GM23338 (cell line): ENCODE data around the gene GRHPR. TPM values are rescaled to one million over a fixed set of nuclear protein-coding genes. Genes with fewer than 3 reads are reported as not detected.

Source experiments
- ATAC-seq: fragments of 200-7000 bp; cut with Tn5 transposase; 3 replicates; pipeline ENCODE4 v1.9.1; 2020
- DNase-seq: peaks from one replicate; pipeline ENCODE4 v3.0.0-alpha.2; 2015; ENCODE audit warnings: low spot score
- H2AFZ ChIP-seq: fragments of 200-600 bp; sonication (generic); 2 replicates; pipeline ENCODE4 v1.8.0; 2016; ENCODE audit warnings: antibody characterized with exemption, mild to moderate bottlenecking, moderate library complexity
- H3F3A ChIP-seq: fragments of 200-600 bp; sonication (generic); replicated peaks from 2 replicates; pipeline ENCODE4 v1.8.0; 2017; ENCODE audit warnings: antibody characterized with exemption, mixed run types, low read depth
- H3K27ac ChIP-seq: fragments of 200-600 bp; sonication (generic); 2 replicates; pipeline ENCODE4 v1.6.1; 2016; ENCODE audit warnings: low read depth
- H3K27me3 ChIP-seq: fragments of 200-600 bp; sonication (generic); 2 replicates; pipeline ENCODE4 v1.8.0; 2016; ENCODE audit warnings: mild to moderate bottlenecking, mixed run types, moderate library complexity; ENCODE audit not compliant: insufficient read depth
- H3K36me3 ChIP-seq: fragments of 200-600 bp; sonication (generic); 2 replicates; pipeline ENCODE4 v1.8.0; 2016; ENCODE audit warnings: mild to moderate bottlenecking; ENCODE audit not compliant: insufficient read depth
- H3K4me1 ChIP-seq: fragments of 200-600 bp; sonication (generic); 2 replicates; pipeline ENCODE4 v1.8.0; 2016; ENCODE audit warnings: mild to moderate bottlenecking, moderate library complexity; ENCODE audit not compliant: insufficient read depth
- H3K4me2 ChIP-seq: fragments of 200-600 bp; sonication (generic); 2 replicates; pipeline ENCODE4 v1.7.1; 2017; ENCODE audit warnings: mixed run types
- H3K4me3 ChIP-seq: fragments of 200-600 bp; sonication (generic); 2 replicates; pipeline ENCODE4 v1.6.1; 2016; ENCODE audit warnings: mixed run types
- H3K79me2 ChIP-seq: fragments of 200-600 bp; sonication (generic); replicated peaks from 2 replicates; pipeline ENCODE4 v1.8.0; 2017; ENCODE audit warnings: mild to moderate bottlenecking; ENCODE audit not compliant: insufficient read depth
- H3K9me2 ChIP-seq: fragments of 200-600 bp; sonication (generic); 2 replicates; pipeline ENCODE4 v1.8.0; 2017; ENCODE audit not compliant: insufficient read depth
- H4K20me1 ChIP-seq: fragments of 200-600 bp; sonication (generic); replicated peaks from 2 replicates; pipeline ENCODE4 v1.8.0; 2017; ENCODE audit warnings: mild to moderate bottlenecking; ENCODE audit not compliant: insufficient read depth
- H3K27ac Mint-ChIP-seq: 2 replicates; pipeline ENCODE4 v1.8.0; 2020; ENCODE audit warnings: inconsistent platforms, mild to moderate bottlenecking, moderate library complexity, mixed read lengths
- H3K27me3 Mint-ChIP-seq: 3 replicates; pipeline ENCODE4 v1.8.0; 2022; ENCODE audit warnings: low read depth, mild to moderate bottlenecking, moderate library complexity, mixed read lengths, inconsistent platforms; ENCODE audit not compliant: insufficient read depth, poor library complexity
- H3K36me3 Mint-ChIP-seq: 3 replicates; pipeline ENCODE4 v1.8.0; 2021; ENCODE audit warnings: low read depth, mild to moderate bottlenecking, inconsistent platforms, moderate library complexity, mixed read lengths
- H3K4me1 Mint-ChIP-seq: 3 replicates; pipeline ENCODE4 v1.8.0; 2020; ENCODE audit warnings: mild to moderate bottlenecking, inconsistent platforms, mixed read lengths
- H3K4me3 Mint-ChIP-seq: 3 replicates; pipeline ENCODE4 v1.8.0; 2021; ENCODE audit warnings: moderate library complexity, mild to moderate bottlenecking, inconsistent platforms, mixed read lengths
- H3K9me3 Mint-ChIP-seq: 3 replicates; pipeline ENCODE4 v1.8.0; 2020; ENCODE audit warnings: moderate library complexity, mild to moderate bottlenecking, inconsistent platforms, mixed read lengths
- CREB1 ChIP-seq: fragments of 250-450 bp; sonication (Bioruptor Pico); IDR thresholded peaks from 2 replicates; pipeline ENCODE4 v1.5.0; 2020; ENCODE audit warnings: low read depth, mild to moderate bottlenecking, moderate library complexity
- EZH2 ChIP-seq: fragments of 200-600 bp; sonication (generic); IDR thresholded peaks from one replicate; pipeline ENCODE4 v1.8.0; 2017; ENCODE audit warnings: antibody characterized with exemption, mild to moderate bottlenecking, low read depth; ENCODE audit not compliant: unreplicated experiment
- NANOG ChIP-seq: IDR thresholded peaks from 2 replicates; pipeline ENCODE4 v1.6.1; 2016; ENCODE audit warnings: antibody characterized with exemption, borderline replicate concordance
- POLR2AphosphoS5 ChIP-seq: IDR thresholded peaks from 2 replicates; pipeline ENCODE4 v1.6.1; 2016; ENCODE audit warnings: antibody characterized with exemption, low read depth
- STAT1 ChIP-seq: IDR thresholded peaks from one replicate; pipeline ENCODE4 v1.6.1; 2016; ENCODE audit warnings: antibody characterized with exemption; ENCODE audit not compliant: unreplicated experiment
- ZNF114 ChIP-seq: fragments of 250-450 bp; sonication (Bioruptor Pico); IDR thresholded peaks from 2 replicates; pipeline ENCODE4 v1.5.0; 2020; ENCODE audit warnings: mild to moderate bottlenecking, moderate library complexity
- polyA plus RNA-seq: library from polyadenylated mRNA; unstranded; fragments of >200 nt; fragmentation: Nextera tagmentation; extraction: Ambion mirVana; gene quantifications from 2 replicates; pipeline ENCODE4 v1.2.1, GENCODE V29; 2016
- total RNA-seq: library from RNA; depleted of rRNA; stranded (reverse); fragments of >200 nt; shearing (Covaris generic); gene quantifications from 2 replicates; pipeline ENCODE4 v1.2.3, GENCODE V29; 2014
- TF ChIP-seq, protein P1 (sequence below), 2 experiments: fragments of 200-600 bp in 1 of 2; sonication (generic) in 1 of 2; conservative IDR thresholded peaks; 2 replicates each; pipeline versions ENCODE4 v1.5.1 to v1.6.1; 2016 to 2017; ENCODE audit warnings: antibody characterized with exemption in 2 of 2, low read depth in 2 of 2, mild to moderate bottlenecking in 2 of 2, moderate library complexity in 1 of 2
- TF ChIP-seq, protein P2 (sequence below): IDR thresholded peaks from one replicate; pipeline ENCODE4 v1.6.1; 2018; ENCODE audit warnings: antibody characterized with exemption; ENCODE audit not compliant: unreplicated experiment
- TF ChIP-seq, protein P3 (sequence below): fragments of 250-450 bp; sonication (Bioruptor Pico); IDR thresholded peaks from 2 replicates; pipeline ENCODE4 v1.5.0; 2020; ENCODE audit warnings: mild to moderate bottlenecking, moderate library complexity

Gene GRHPR
- total and polyA plus RNA-seq, 2 experiments from 2014 or later, result 69.0 to 128 TPM

DNA sequence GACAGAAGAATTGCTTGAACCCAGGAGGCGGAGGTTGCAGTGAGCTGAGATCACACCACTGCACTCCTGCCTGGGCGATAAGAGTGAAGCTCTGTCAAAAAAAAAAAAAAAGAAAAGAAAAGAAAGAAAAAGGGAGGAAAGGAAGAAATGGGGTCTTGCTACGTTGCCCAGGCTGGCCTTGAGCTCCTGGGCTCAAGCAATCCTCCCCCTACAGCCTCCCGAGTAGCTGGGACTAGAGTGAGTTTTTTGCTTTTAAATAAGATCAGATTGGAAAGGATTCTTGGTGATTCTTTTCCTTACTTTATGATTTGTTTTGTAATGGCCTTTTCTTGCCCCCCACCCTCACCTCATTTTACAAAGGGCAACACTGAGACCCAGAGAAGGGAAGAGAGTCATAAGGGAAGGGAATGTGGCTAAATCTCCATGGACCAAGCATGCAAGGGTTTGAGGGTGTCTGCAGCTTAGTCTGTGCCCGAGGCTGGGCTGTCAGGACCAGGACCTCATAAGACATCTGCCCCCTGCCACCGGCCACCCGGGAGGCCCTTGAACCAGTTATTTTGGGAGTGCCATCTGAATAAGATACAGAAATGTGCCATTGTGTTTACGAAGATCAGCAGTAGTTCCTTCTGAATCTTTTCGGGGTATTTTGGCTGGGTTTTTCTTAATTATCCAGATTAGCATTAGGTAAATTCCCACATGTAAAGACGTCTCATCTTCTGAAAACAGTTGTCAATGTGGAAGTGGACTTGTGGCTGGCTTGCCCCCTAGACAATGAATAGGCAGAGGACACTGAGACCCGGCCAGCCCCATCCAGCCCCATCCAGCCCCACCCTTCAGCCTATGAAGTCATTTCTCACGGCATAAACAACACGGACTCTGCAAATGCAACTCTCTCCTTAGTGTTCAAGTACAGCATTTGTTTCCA is 44.5 kb upstream of the GRHPR start:
- TF ChIP-seq, protein P1, sequence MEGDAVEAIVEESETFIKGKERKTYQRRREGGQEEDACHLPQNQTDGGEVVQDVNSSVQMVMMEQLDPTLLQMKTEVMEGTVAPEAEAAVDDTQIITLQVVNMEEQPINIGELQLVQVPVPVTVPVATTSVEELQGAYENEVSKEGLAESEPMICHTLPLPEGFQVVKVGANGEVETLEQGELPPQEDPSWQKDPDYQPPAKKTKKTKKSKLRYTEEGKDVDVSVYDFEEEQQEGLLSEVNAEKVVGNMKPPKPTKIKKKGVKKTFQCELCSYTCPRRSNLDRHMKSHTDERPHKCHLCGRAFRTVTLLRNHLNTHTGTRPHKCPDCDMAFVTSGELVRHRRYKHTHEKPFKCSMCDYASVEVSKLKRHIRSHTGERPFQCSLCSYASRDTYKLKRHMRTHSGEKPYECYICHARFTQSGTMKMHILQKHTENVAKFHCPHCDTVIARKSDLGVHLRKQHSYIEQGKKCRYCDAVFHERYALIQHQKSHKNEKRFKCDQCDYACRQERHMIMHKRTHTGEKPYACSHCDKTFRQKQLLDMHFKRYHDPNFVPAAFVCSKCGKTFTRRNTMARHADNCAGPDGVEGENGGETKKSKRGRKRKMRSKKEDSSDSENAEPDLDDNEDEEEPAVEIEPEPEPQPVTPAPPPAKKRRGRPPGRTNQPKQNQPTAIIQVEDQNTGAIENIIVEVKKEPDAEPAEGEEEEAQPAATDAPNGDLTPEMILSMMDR (conservative IDR thresholded peaks at IDR 0.05; ENCODE audit: low read depth in 2 of 2), result no peak
- TF ChIP-seq ZNF114 (CRISPR knock-in tag), result no peak
- TF ChIP-seq CREB1 (CRISPR knock-in tag), result no peak
- TF ChIP-seq STAT1, result no peak
- TF ChIP-seq NANOG, result no peak
- TF ChIP-seq, protein P2, sequence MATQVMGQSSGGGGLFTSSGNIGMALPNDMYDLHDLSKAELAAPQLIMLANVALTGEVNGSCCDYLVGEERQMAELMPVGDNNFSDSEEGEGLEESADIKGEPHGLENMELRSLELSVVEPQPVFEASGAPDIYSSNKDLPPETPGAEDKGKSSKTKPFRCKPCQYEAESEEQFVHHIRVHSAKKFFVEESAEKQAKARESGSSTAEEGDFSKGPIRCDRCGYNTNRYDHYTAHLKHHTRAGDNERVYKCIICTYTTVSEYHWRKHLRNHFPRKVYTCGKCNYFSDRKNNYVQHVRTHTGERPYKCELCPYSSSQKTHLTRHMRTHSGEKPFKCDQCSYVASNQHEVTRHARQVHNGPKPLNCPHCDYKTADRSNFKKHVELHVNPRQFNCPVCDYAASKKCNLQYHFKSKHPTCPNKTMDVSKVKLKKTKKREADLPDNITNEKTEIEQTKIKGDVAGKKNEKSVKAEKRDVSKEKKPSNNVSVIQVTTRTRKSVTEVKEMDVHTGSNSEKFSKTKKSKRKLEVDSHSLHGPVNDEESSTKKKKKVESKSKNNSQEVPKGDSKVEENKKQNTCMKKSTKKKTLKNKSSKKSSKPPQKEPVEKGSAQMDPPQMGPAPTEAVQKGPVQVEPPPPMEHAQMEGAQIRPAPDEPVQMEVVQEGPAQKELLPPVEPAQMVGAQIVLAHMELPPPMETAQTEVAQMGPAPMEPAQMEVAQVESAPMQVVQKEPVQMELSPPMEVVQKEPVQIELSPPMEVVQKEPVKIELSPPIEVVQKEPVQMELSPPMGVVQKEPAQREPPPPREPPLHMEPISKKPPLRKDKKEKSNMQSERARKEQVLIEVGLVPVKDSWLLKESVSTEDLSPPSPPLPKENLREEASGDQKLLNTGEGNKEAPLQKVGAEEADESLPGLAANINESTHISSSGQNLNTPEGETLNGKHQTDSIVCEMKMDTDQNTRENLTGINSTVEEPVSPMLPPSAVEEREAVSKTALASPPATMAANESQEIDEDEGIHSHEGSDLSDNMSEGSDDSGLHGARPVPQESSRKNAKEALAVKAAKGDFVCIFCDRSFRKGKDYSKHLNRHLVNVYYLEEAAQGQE, result no peak
- no peak for TF ChIP-seq POLR2AphosphoS5
- Histone ChIP-seq H3K9me2 (no peaks in the 10 kb centered on the region), H4K20me1 (no peaks in the 10 kb centered on the region), H3K36me3 (no peaks in the 10 kb centered on the region), H3K27ac (no peak overlapping the region), H3K4me3 (no peak overlapping the region), H2AFZ (no peak overlapping the region; the same call in 1 of the 2 replicates), H3K4me2 (no peak overlapping the region), H3K27me3 (no peaks in the 10 kb centered on the region), H3F3A (no peaks in the 10 kb centered on the region), H3K79me2 (no peaks in the 10 kb centered on the region), H3K4me1 (no peaks in the 10 kb centered on the region)
- Mint-ChIP-seq H3K9me3 (no peaks in the 10 kb centered on the region; the same call in 2 of the 3 replicates), H3K36me3 (no peaks in the 10 kb centered on the region), H3K4me1 (0 out of 3 replicates have a peak, but pooled peaks cover 2% of the 10 kb centered on the region), H3K4me3 (no peak overlapping the region), H3K27me3 (peaks cover 1% of the 10 kb centered on the region), H3K27ac (no peak overlapping the region)
- no peak for ATAC-seq
- no peak for DNase-seq

DNA sequence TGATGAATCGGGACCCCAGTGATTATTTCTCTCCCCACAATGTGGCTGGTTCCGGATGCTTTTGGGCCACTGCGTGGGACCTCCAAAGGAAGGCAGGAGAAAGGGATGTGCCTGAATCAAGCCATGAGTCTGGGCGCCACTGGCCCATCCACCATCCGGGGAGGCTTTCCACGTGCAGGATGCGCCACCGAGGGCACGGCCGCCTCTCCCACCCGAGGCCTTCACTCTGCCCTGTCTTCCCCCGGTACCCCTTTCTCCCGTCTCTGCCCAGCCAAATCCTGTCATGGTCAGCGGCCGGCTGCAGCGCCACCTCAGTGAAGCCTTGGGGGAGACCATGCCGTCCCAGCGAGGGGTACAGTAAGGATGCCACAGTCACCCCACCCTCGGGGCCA is 43.9 kb upstream of the GRHPR start:
- H3K36me3 ChIP-seq, result no peaks in the 10 kb centered on the region
- no peaks in the 10 kb centered on the region for H3K36me3 Mint-ChIP-seq
- no peak overlapping the region for H3K27ac ChIP-seq
- H3K27ac Mint-ChIP-seq, result no peak overlapping the region
- 0 out of 3 replicates have a peak, but pooled peaks cover 3% of the 10 kb centered on the region for H3K4me1 Mint-ChIP-seq
- H3K9me2 ChIP-seq, result no peaks in the 10 kb centered on the region
- H3K27me3 Mint-ChIP-seq, result peaks cover 1% of the 10 kb centered on the region
- DNase-seq, result no peak
- no peaks in the 10 kb centered on the region for H3K27me3 ChIP-seq
- H4K20me1 ChIP-seq, result no peaks in the 10 kb centered on the region
- no peaks in the 10 kb centered on the region; the same call in 2 of the 3 replicates for H3K9me3 Mint-ChIP-seq
- H3K4me1 ChIP-seq, result no peaks in the 10 kb centered on the region
- H3F3A ChIP-seq, result no peaks in the 10 kb centered on the region
- no peak overlapping the region; the same call in 1 of the 2 replicates for H2AFZ ChIP-seq
- ATAC-seq, result no peak
- no peak overlapping the region for H3K4me3 Mint-ChIP-seq
- no peak overlapping the region for H3K4me3 ChIP-seq
- H3K4me2 ChIP-seq, result no peak overlapping the region
- H3K79me2 ChIP-seq, result no peaks in the 10 kb centered on the region
- TF ChIP-seq EZH2, result no peak
- TF ChIP-seq, protein P3, sequence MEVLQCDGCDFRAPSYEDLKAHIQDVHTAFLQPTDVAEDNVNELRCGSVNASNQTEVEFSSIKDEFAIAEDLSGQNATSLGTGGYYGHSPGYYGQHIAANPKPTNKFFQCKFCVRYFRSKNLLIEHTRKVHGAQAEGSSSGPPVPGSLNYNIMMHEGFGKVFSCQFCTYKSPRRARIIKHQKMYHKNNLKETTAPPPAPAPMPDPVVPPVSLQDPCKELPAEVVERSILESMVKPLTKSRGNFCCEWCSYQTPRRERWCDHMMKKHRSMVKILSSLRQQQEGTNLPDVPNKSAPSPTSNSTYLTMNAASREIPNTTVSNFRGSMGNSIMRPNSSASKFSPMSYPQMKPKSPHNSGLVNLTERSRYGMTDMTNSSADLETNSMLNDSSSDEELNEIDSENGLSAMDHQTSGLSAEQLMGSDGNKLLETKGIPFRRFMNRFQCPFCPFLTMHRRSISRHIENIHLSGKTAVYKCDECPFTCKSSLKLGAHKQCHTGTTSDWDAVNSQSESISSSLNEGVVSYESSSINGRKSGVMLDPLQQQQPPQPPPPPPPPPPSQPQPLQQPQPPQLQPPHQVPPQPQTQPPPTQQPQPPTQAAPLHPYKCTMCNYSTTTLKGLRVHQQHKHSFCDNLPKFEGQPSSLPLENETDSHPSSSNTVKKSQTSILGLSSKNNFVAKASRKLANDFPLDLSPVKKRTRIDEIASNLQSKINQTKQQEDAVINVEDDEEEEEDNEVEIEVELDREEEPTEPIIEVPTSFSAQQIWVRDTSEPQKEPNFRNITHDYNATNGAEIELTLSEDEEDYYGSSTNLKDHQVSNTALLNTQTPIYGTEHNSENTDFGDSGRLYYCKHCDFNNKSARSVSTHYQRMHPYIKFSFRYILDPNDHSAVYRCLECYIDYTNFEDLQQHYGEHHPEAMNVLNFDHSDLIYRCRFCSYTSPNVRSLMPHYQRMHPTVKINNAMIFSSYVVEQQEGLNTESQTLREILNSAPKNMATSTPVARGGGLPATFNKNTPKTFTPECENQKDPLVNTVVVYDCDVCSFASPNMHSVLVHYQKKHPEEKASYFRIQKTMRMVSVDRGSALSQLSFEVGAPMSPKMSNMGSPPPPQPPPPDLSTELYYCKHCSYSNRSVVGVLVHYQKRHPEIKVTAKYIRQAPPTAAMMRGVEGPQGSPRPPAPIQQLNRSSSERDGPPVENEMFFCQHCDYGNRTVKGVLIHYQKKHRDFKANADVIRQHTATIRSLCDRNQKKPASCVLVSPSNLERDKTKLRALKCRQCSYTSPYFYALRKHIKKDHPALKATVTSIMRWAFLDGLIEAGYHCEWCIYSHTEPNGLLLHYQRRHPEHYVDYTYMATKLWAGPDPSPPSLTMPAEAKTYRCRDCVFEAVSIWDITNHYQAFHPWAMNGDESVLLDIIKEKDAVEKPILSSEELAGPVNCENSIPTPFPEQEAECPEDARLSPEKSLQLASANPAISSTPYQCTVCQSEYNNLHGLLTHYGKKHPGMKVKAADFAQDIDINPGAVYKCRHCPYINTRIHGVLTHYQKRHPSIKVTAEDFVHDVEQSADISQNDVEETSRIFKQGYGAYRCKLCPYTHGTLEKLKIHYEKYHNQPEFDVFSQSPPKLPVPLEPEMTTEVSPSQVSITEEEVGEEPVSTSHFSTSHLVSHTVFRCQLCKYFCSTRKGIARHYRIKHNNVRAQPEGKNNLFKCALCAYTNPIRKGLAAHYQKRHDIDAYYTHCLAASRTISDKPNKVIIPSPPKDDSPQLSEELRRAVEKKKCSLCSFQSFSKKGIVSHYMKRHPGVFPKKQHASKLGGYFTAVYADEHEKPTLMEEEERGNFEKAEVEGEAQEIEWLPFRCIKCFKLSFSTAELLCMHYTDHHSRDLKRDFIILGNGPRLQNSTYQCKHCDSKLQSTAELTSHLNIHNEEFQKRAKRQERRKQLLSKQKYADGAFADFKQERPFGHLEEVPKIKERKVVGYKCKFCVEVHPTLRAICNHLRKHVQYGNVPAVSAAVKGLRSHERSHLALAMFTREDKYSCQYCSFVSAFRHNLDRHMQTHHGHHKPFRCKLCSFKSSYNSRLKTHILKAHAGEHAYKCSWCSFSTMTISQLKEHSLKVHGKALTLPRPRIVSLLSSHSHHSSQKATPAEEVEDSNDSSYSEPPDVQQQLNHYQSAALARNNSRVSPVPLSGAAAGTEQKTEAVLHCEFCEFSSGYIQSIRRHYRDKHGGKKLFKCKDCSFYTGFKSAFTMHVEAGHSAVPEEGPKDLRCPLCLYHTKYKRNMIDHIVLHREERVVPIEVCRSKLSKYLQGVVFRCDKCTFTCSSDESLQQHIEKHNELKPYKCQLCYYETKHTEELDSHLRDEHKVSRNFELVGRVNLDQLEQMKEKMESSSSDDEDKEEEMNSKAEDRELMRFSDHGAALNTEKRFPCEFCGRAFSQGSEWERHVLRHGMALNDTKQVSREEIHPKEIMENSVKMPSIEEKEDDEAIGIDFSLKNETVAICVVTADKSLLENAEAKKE (CRISPR knock-in tag), result no peak
